ENCODE data around the gene KLHDC4.

DNA sequence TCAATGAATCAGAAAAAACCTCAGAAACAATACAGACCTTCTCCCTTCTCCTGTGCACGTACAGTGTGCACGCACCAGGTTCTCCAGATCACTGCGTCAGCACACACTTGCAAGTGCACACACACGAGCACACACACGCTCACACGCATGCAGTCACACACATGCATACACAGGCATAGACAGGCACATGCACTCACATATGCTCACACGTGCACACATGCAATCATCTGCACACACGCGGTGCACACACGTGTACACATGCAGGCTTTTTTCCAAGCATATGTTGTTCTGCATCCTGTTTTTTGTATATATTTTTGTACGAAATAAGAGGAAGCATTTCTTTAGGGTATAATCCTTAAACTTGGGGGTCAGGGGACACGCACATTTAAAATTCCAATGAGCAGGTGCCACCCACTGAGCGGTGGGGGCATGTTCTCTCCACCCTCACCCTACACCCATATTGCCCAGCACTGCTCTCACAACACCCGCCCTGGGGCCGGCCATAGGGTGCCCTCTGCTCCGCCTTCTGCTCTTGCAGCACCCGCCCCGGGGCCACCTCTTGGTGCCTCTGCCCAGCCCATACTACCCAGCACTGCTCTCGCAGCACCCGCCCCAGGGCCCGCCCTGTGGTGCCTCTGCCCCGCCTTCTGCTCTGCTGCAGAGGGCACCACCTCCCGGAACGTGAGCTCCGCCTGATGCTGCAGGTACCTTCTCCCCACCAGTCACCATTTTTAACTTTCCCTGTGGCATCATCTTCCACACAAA, 20.9 kb downstream of the KLHDC4 start:
- TF ChIP-seq, protein P1, sequence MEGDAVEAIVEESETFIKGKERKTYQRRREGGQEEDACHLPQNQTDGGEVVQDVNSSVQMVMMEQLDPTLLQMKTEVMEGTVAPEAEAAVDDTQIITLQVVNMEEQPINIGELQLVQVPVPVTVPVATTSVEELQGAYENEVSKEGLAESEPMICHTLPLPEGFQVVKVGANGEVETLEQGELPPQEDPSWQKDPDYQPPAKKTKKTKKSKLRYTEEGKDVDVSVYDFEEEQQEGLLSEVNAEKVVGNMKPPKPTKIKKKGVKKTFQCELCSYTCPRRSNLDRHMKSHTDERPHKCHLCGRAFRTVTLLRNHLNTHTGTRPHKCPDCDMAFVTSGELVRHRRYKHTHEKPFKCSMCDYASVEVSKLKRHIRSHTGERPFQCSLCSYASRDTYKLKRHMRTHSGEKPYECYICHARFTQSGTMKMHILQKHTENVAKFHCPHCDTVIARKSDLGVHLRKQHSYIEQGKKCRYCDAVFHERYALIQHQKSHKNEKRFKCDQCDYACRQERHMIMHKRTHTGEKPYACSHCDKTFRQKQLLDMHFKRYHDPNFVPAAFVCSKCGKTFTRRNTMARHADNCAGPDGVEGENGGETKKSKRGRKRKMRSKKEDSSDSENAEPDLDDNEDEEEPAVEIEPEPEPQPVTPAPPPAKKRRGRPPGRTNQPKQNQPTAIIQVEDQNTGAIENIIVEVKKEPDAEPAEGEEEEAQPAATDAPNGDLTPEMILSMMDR (conservative IDR thresholded peaks at IDR 0.05; ENCODE audit: low read length) = no peak
- TF ChIP-seq EZH2phosphoT487 (IDR thresholded peaks at IDR 0.05; ENCODE audit: borderline replicate concordance, low read depth, low read length) = no peak

All from OCI-LY7 (cell line).